Glutamatergic neuron (in vitro differentiated cells): ENCODE measurements around the gene FAM53B. TPM values are rescaled to one million over a fixed set of nuclear protein-coding genes. Genes with fewer than 3 reads are reported as not detected.
"Not testable (repeated sequence)": the region's sequence is repeated elsewhere in the genome, so short reads cannot be mapped to it uniquely, and the experiment has no call there.

Source experiments
- DNase-seq: peaks from one replicate; pipeline ENCODE4 v3.0.0; 2022
- H3K27ac Mint-ChIP-seq: one replicate; pipeline ENCODE4 v1.8.0; 2020; ENCODE audit warnings: mild to moderate bottlenecking, mixed read lengths, inconsistent platforms; ENCODE audit not compliant: unreplicated experiment
- H3K27me3 Mint-ChIP-seq: one replicate; pipeline ENCODE4 v1.8.0; 2020; ENCODE audit warnings: mild to moderate bottlenecking, moderate library complexity, mixed read lengths, inconsistent platforms; ENCODE audit not compliant: unreplicated experiment
- H3K36me3 Mint-ChIP-seq: one replicate; pipeline ENCODE4 v1.8.0; 2020; ENCODE audit warnings: mild to moderate bottlenecking, mixed read lengths, inconsistent platforms; ENCODE audit not compliant: unreplicated experiment
- H3K4me1 Mint-ChIP-seq: one replicate; pipeline ENCODE4 v1.8.0; 2020; ENCODE audit warnings: mild to moderate bottlenecking, low read depth, mixed read lengths, inconsistent platforms; ENCODE audit not compliant: unreplicated experiment
- H3K4me3 Mint-ChIP-seq: one replicate; pipeline ENCODE4 v1.8.0; 2020; ENCODE audit warnings: mild to moderate bottlenecking, mixed read lengths, inconsistent platforms; ENCODE audit not compliant: unreplicated experiment
- H3K9me3 Mint-ChIP-seq: one replicate; pipeline ENCODE4 v1.8.0; 2020; ENCODE audit warnings: mild to moderate bottlenecking, moderate library complexity, mixed read lengths, inconsistent platforms; ENCODE audit not compliant: unreplicated experiment
- CTCF ChIP-seq: fragments of 200-600 bp; sonication (generic); IDR thresholded peaks from one replicate; pipeline ENCODE4 v1.5.0; 2021; ENCODE audit not compliant: partially characterized antibody, unreplicated experiment
- long read RNA-seq: library from polyadenylated mRNA; unstranded; transcript quantifications from one replicate; pipeline ENCODE4 v2.0.0, GENCODE V29; 2020; ENCODE audit not compliant: unreplicated experiment
- total RNA-seq: library from RNA; stranded (reverse); fragmentation: NEBNext Ultra II Directional; extraction: Animal tissue kit (Norgen Biotek cat#: 25700); gene quantifications from one replicate; pipeline ENCODE4 v1.2.1, GENCODE V29; 2021; ENCODE audit not compliant: unreplicated experiment

FAM53B gene
- 30.5 TPM for total RNA-seq
- long read RNA-seq, partial matches to known transcripts = 0 of 3 reads
- long read RNA-seq, other reads (novel, unspliced or antisense) = 3 of 3 reads

- H3K4me1 Mint-ChIP-seq = peaks cover 22% of the 10 kb centered on the region
- peak within 1 kb of the TSS; percentile 90 for H3K4me3 Mint-ChIP-seq
- peaks cover 12% of the 10 kb centered on the region for H3K27me3 Mint-ChIP-seq
- DNase-seq = peak; percentile 87
- H3K36me3 Mint-ChIP-seq = no peaks in the 10 kb centered on the region
- H3K27ac Mint-ChIP-seq = peak within 1 kb of the TSS; percentile 99
- peaks cover 4% of the 10 kb centered on the region for H3K9me3 Mint-ChIP-seq
- no peak for TF ChIP-seq CTCF
Observed at GRCh38 chr10:124744102-124745050, at the start of gene FAM53B. Gene FAM53B, minus strand, starts transcription at chr10:124744378. Its CDS starts 37,665 bp downstream, at chr10:124706713.

- no peak for TF ChIP-seq CTCF
Observed at GRCh38 chr10:124792998-124793352, 48.8 kb upstream of the FAM53B start.

GRCh38 chr10:124791547-124792348, 47.6 kb upstream of the FAM53B start, which contains the start of gene EEF1AKMT2:
Gene EEF1AKMT2, minus strand, starts transcription at chr10:124791887. Its CDS starts 54 bp downstream, at chr10:124791833.
- Mint-ChIP-seq H3K9me3 (peaks cover 4% of the 10 kb centered on the region), H3K4me3 (peak within 1 kb of the TSS; percentile 87), H3K36me3 (no peaks in the 10 kb centered on the region), H3K27ac (peak within 1 kb of the TSS; percentile 91), H3K4me1 (peaks cover 2% of the 10 kb centered on the region), H3K27me3 (peaks cover 9% of the 10 kb centered on the region)
- DNase-seq = peak; percentile 91
- TF ChIP-seq CTCF = no peak

More at GRCh38 chr10:124792998-124793352, 48.8 kb upstream of the FAM53B start:
- Mint-ChIP-seq H3K27ac (no peak overlapping the region), H3K4me3 (peak overlapping the region; percentile 75), H3K36me3 (no peaks in the 10 kb centered on the region), H3K4me1 (peaks cover 2% of the 10 kb centered on the region), H3K9me3 (peaks cover 4% of the 10 kb centered on the region), H3K27me3 (peaks cover 9% of the 10 kb centered on the region)
- no peak for DNase-seq

- not testable (repeated sequence) for H3K27me3 Mint-ChIP-seq, H3K4me3 Mint-ChIP-seq, H3K4me1 Mint-ChIP-seq, H3K9me3 Mint-ChIP-seq, DNase-seq, H3K27ac Mint-ChIP-seq, H3K36me3 Mint-ChIP-seq
Observed at GRCh38 chr10:124782900-124783299, 38.7 kb upstream of the FAM53B start.

- no peak for TF ChIP-seq CTCF
- no peaks in the 10 kb centered on the region for H3K9me3 Mint-ChIP-seq
- H3K27ac Mint-ChIP-seq = no peak overlapping the region
Observed at GRCh38 chr10:124768791-124769190, 24.6 kb upstream of the FAM53B start.

More at GRCh38 chr10:124768791-124769190, 24.6 kb upstream of the FAM53B start:
- H3K4me3 Mint-ChIP-seq = no peak overlapping the region
- H3K27me3 Mint-ChIP-seq = no peaks in the 10 kb centered on the region
- DNase-seq = no peak
- H3K4me1 Mint-ChIP-seq = no peaks in the 10 kb centered on the region
- peaks cover 23% of the 10 kb centered on the region for H3K36me3 Mint-ChIP-seq
